Effector memory CD8-positive, alpha-beta T cell (primary cell): Measurements from ENCODE around the gene LAPTM5.

Experiments
- ATAC-seq: fragments of 150-1000 bp; cut with Tn5 transposase; replicated peaks from 2 replicates; pipeline ENCODE4 v1.10.0; 2021; ENCODE audit warnings: mild to moderate bottlenecking, moderate library complexity
- DNase-seq, 3 experiments: peaks; one replicate each; pipeline ENCODE4 v3.0.0; 2021
- H3K27ac Mint-ChIP-seq, 2 donors: one replicate each; pipeline ENCODE4 v1.8.0; 2022; ENCODE audit warnings: mild to moderate bottlenecking in 2 of 2, mixed read lengths in 2 of 2, moderate library complexity in 2 of 2
- H3K27me3 Mint-ChIP-seq, 2 donors: one replicate each; pipeline ENCODE4 v1.8.0; 2022; ENCODE audit warnings: mixed read lengths in 2 of 2
- H3K36me3 Mint-ChIP-seq: one replicate; pipeline ENCODE4 v1.8.0; 2022; ENCODE audit warnings: mild to moderate bottlenecking, moderate library complexity, mixed read lengths; ENCODE audit not compliant: insufficient read depth
- H3K4me1 Mint-ChIP-seq, 2 donors: one replicate each; pipeline ENCODE4 v1.8.0; 2022; ENCODE audit warnings: low read depth in 2 of 2, mixed read lengths in 2 of 2
- H3K4me3 Mint-ChIP-seq, 2 donors: one replicate each; pipeline ENCODE4 v1.8.0; 2022; ENCODE audit warnings: mild to moderate bottlenecking in 2 of 2, mixed read lengths in 2 of 2, moderate library complexity in 2 of 2
- H3K9me3 Mint-ChIP-seq, 2 donors: one replicate each; pipeline ENCODE4 v1.8.0; 2022; ENCODE audit warnings: mixed read lengths in 2 of 2

LAPTM5 gene

GRCh38 chr1:30727824-30728223, 29.8 kb downstream of the LAPTM5 start:
- Mint-ChIP-seq H3K9me3 (no peaks in the 10 kb centered on the region), H3K36me3 (peaks cover 52% of the 10 kb centered on the region), H3K4me1 (peaks cover 30 to 32% of the 10 kb centered on the region in 2 donors), H3K27me3 (no peaks in the 10 kb centered on the region), H3K27ac (peak overlapping the region; percentile 46 to 93), H3K4me3 (no peak overlapping the region)
- DNase-seq (no peak), ATAC-seq (no peak)

GRCh38 chr1:30726773-30727684, 30.5 kb downstream of the LAPTM5 start:
- ATAC-seq (no peak), DNase-seq (no peak)
- Mint-ChIP-seq H3K27ac (peak overlapping the region; percentile 46 to 93), H3K27me3 (no peaks in the 10 kb centered on the region), H3K4me1 (peaks cover 30 to 34% of the 10 kb centered on the region in 2 donors), H3K9me3 (no peaks in the 10 kb centered on the region), H3K4me3 (no peak overlapping the region), H3K36me3 (peaks cover 51% of the 10 kb centered on the region)

DNA sequence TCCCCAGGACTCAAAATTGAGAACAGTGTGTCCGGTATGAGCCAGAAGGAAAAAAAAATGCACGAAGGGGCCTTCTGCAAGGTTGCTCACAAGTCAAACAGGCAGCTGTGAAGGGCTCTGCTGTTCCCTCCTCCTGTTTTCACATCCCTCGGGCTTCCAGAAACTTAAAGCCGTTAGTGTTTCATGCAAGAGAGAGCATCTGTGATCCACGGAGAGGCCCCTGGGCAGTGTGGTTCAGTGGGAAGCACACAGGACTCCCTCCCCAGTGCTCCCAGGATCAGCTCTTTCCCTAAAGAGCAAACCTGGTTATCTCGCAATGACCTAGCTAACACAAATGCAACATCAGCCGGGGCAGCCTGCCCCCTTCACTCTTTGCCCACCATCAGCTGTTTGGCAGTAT, 31.3 kb downstream of the LAPTM5 start:
- peaks cover 22 to 31% of the 10 kb centered on the region in 2 donors for H3K4me1 Mint-ChIP-seq
- no peak overlapping the region for H3K27ac Mint-ChIP-seq
- no peaks in the 10 kb centered on the region for H3K9me3 Mint-ChIP-seq

DNA sequence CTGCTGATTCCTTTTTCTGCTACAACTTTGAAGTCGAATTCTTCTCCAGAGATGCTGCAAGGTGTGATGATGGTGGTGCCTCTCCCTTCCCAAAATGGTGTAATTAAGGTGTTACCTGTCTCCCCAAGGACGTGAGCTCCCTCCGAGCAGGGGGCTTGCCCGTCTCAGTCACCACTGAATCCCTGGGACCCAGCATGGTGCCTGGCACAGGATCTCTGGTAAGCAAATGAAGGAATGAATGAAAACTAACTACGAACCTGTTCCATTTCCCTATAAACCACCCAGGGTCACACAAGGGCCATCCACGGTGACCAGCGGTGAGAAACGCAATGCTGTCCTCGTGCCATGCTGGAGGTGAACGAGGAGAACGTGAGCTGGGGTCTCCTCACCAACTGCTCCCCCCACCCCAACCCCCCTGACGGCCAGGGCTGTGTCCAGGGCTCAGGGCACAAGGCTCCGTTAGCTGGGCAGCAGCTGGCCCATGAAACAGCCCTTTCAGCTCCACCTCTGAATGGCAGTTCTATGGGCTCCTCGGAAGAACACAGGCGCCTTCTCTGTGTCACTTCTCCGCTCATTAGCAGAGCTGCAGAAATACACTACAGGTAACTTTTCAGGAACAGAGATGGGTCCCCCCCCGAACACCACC, 32.0 kb downstream of the LAPTM5 start:
- Mint-ChIP-seq H3K36me3 (peaks cover 41% of the 10 kb centered on the region), H3K27me3 (no peaks in the 10 kb centered on the region), H3K27ac (no peak overlapping the region), H3K4me1 (peaks cover 17 to 27% of the 10 kb centered on the region in 2 donors), H3K9me3 (no peaks in the 10 kb centered on the region), H3K4me3 (no peak overlapping the region)
- ATAC-seq (no peak), DNase-seq (no peak)

More for the DNA sequence above, 31.3 kb downstream of the LAPTM5 start:
- DNase-seq (no peak), ATAC-seq (no peak)
- no peaks in the 10 kb centered on the region for H3K27me3 Mint-ChIP-seq
- H3K36me3 Mint-ChIP-seq, result peaks cover 46% of the 10 kb centered on the region
- H3K4me3 Mint-ChIP-seq, result no peak overlapping the region

DNA sequence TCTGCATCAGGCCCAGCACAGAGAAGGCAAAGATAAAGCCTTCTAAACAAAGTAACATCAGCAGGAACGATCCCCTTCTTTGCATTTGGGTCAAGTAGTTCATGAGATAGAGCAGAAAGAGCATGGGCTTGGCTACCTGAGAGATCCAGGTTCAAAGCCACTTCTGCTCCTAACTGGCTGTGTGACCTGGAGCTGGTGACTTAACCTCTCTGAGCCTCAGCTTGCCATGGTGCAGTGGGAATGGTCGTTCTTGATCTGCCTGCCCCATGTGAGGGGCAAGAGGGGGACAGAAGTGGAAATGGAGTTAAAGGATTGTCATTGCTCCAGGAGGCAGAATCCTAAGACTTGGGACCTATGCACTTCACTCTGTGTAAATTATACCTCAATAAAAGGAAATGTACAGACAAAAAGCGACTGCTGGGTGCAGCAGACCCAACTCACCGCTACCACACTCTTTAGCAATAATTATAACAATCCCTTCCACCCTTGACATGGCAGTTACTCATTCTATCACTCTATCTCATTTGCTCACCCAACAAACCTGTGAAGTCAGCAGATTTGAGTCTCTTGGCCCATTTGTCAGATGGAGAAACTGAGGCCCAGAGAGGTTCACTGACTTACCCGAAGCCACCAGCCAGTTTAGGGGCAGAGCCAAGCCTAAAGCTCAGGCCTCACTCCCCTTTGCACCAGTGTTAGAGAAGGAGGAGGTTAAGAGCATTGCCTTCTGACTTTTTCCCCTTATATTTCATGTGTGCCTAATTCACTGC, 32.7 kb downstream of the LAPTM5 start:
- Mint-ChIP-seq H3K9me3 (no peaks in the 10 kb centered on the region), H3K27me3 (no peaks in the 10 kb centered on the region), H3K4me3 (no peak overlapping the region), H3K36me3 (peaks cover 35% of the 10 kb centered on the region), H3K27ac (peak overlapping the region; percentile 65 to 78), H3K4me1 (peaks cover 17 to 23% of the 10 kb centered on the region in 2 donors)
- ATAC-seq (no peak), DNase-seq (no peak)

DNA sequence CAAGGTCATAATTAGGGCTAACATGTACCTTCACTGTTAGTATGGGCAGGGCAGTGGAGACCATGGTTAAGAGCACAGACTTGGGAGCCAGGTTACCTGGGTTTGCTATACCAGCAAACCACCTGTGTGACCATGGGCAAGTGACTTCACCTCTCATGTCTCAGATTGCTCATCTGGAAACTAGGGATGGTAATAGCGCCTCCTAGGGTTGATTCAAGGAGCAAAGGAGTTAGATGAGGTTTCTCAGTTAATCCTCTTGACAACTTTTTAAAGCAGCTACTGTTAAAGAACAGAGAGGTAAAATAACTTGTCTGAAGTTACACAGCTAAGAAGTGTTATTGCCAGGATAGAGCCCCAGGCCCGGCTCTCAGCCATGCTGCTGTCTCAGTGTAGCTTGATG, 33.4 kb downstream of the LAPTM5 start:
- Mint-ChIP-seq H3K4me3 (no peak overlapping the region), H3K9me3 (no peaks in the 10 kb centered on the region), H3K27me3 (no peaks in the 10 kb centered on the region), H3K27ac (peak overlapping the region; percentile 65 to 78), H3K4me1 (peaks cover 14 to 24% of the 10 kb centered on the region in 2 donors), H3K36me3 (peaks cover 29% of the 10 kb centered on the region)
- no peak for ATAC-seq
- DNase-seq, result no peak

- Mint-ChIP-seq H3K27ac (peak within 1 kb of the TSS; percentile 66 to 78), H3K4me3 (no peak within 1 kb of the TSS), H3K36me3 (peaks cover 29% of the 10 kb centered on the region), H3K9me3 (no peaks in the 10 kb centered on the region), H3K4me1 (peaks cover 14 to 26% of the 10 kb centered on the region in 2 donors), H3K27me3 (no peaks in the 10 kb centered on the region)
- no peak for DNase-seq
- no peak for ATAC-seq
Observed at GRCh38 chr1:30723331-30723755, 34.2 kb downstream of the LAPTM5 start, which contains the start of gene MATN1. Gene MATN1 (minus strand): TSS chr1:30723585. CDS start chr1:30723551, 34 bp downstream.

DNA sequence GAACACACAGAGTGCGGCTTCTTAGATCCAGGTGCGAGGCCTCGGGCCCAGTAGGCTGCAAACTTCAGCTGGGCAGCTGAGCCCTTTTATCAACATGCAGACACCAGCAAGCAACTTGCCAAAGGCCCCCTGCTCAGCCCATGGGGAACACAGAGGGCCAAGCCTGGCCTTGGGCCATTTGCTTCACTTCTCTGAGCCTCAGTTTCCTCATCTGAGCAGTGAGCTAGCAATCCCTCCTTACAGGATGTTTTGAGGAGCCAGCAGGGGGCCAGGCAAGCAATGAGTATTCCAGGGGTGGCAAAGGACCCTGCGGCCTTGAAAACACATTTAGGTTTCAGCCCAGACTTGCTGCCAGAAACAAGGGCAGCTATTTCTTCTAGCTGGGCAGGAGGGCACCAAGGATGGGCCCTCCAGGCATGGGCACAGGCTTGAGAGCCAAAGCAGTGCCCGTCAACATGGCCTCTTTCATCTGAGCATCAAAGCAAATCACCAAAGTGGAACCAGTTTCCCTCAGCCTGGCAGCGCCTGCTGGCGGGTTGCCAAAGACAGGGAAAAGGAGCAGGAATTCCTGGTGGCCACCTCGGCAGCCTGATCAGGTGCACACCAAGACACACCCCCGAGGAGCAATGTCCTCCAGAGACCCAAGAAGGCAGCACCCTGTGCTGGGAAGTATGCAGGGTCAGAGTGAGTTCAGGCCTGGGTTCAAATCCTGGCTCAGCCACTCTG, 35.6 kb downstream of the LAPTM5 start:
- H3K27me3 Mint-ChIP-seq, result no peaks in the 10 kb centered on the region
- DNase-seq (no peak), ATAC-seq (no peak)
- no peaks in the 10 kb centered on the region for H3K9me3 Mint-ChIP-seq
- no peak overlapping the region for H3K27ac Mint-ChIP-seq
- no peak overlapping the region for H3K4me3 Mint-ChIP-seq
- peaks cover 31% of the 10 kb centered on the region for H3K36me3 Mint-ChIP-seq
- H3K4me1 Mint-ChIP-seq, result peaks cover 10 to 27% of the 10 kb centered on the region in 2 donors

- peaks cover 34% of the 10 kb centered on the region for H3K36me3 Mint-ChIP-seq
- ATAC-seq (no peak), DNase-seq (no peak)
- H3K4me1 Mint-ChIP-seq, result peaks cover 10 to 27% of the 10 kb centered on the region in 2 donors
- no peak overlapping the region for H3K4me3 Mint-ChIP-seq
- no peaks in the 10 kb centered on the region for H3K9me3 Mint-ChIP-seq
- H3K27ac Mint-ChIP-seq, result no peak overlapping the region
- H3K27me3 Mint-ChIP-seq, result no peaks in the 10 kb centered on the region
Observed at GRCh38 chr1:30721341-30721793, 36.2 kb downstream of the LAPTM5 start.

GRCh38 chr1:30720271-30721223, 37.0 kb downstream of the LAPTM5 start:
- H3K4me3 Mint-ChIP-seq, result peak overlapping the region in 1 of 2 donors; percentile 46
- ATAC-seq (no peak), DNase-seq (no peak)
- H3K27ac Mint-ChIP-seq, result no peak overlapping the region
- H3K36me3 Mint-ChIP-seq, result peaks cover 34% of the 10 kb centered on the region
- no peaks in the 10 kb centered on the region for H3K27me3 Mint-ChIP-seq
- no peaks in the 10 kb centered on the region for H3K9me3 Mint-ChIP-seq
- peaks cover 10 to 27% of the 10 kb centered on the region in 2 donors for H3K4me1 Mint-ChIP-seq

DNA sequence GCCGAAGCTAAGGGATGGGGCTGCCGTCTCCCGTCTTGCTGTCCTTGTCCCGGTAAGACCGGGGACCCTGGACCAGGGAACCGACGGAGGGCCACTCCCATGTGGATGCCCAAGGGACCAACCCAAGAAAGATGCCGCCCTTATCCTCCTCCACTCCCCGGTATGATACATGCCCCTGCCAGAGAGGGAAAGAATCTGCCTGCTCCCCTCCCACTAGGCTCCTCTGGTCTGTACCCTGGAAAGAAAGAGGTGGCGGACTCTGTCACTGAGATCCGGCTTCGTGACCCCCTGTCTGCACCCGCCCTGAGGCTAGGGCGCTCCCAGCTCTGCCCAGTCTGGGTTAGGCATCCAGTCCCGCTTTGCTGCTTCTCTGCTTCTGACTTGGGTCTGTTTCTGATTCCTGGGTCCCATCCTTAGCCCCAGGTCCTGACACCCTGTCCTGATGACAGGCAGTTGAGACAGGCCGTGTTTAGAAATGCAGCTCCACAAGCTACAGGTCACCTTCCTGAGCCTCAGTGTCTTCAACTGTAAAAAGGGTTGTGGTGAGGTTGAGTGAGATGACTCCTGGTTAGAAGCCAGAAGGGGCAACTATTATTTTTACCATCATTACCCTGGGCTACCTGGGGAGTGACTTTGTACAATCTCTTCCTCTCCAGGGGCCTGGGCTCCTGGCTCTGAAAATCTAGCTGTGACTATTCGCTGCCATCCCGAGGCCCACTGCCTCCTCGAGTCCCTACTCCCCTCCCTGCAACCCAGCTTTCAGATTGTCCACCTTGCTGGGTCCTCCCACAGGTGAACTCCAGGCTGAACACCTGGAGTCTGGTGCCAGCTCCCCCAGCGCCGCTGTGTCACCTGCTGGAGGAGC, 37.9 kb downstream of the LAPTM5 start:
- H3K9me3 Mint-ChIP-seq, result no peaks in the 10 kb centered on the region
- peaks cover 32% of the 10 kb centered on the region for H3K36me3 Mint-ChIP-seq
- peak overlapping the region; percentile 98 to 99 for H3K27ac Mint-ChIP-seq
- ATAC-seq, result no peak
- DNase-seq, result no peak
- no peaks in the 10 kb centered on the region for H3K27me3 Mint-ChIP-seq
- H3K4me1 Mint-ChIP-seq, result peaks cover 10 to 26% of the 10 kb centered on the region in 2 donors
- peak overlapping the region; percentile 88 to 93 for H3K4me3 Mint-ChIP-seq
